ENCODE data around the gene CSNK1D. TPM values are rescaled to one million over a fixed set of nuclear protein-coding genes. Genes with fewer than 3 reads are reported as not detected.

Gene CSNK1D
- total RNA-seq, 1 experiment from 2014 or later: 137 TPM

GRCh38 chr17:82202981-82203380 lies 70.5 kb downstream of the CSNK1D start:
- Histone ChIP-seq H2BK15ac (ENCODE audit: low read depth, low read length) (no peak overlapping the region), H3K18ac (ENCODE audit: insufficient read length, low read depth, low read length) (no peak overlapping the region), H4K8ac (replicated peaks; ENCODE audit: insufficient read length, low read depth, low read length) (no peak overlapping the region), H2BK120ac (ENCODE audit: low read depth, low read length, poor library complexity, severe bottlenecking) (no peak overlapping the region), H4K5ac (ENCODE audit: insufficient read length, low read depth, low read length) (no peak overlapping the region), H3K23me2 (ENCODE audit: insufficient read length, low read depth, low read length, poor library complexity, severe bottlenecking) (no peaks in the 10 kb centered on the region), H2BK12ac (ENCODE audit: insufficient read length, low read depth, low read length) (no peak overlapping the region), H3K14ac (ENCODE audit: insufficient read depth, low read length) (no peak overlapping the region), H3K4ac (ENCODE audit: low read depth, low read length) (no peak overlapping the region), H3K4me1 (ENCODE audit: insufficient read depth, low read length) (no peaks in the 10 kb centered on the region), H3K27me3 (ENCODE audit: insufficient read depth, low read length) (no peaks in the 10 kb centered on the region), H3K9me3 (ENCODE audit: control insufficient read depth, low read depth, low read length) (no peaks in the 10 kb centered on the region), H3K56ac (ENCODE audit: insufficient read length, low read depth, low read length) (no peak overlapping the region), H3K9ac (ENCODE audit: extremely low read depth, insufficient read length, low read length) (no peak overlapping the region), H2BK20ac (ENCODE audit: low read depth, low read length, poor library complexity, severe bottlenecking) (no peak overlapping the region), H3K23ac (ENCODE audit: insufficient read length, low read depth, low read length) (no peak overlapping the region), H3K79me2 (ENCODE audit: insufficient read depth, low read length) (no peaks in the 10 kb centered on the region), H4K20me1 (ENCODE audit: control insufficient read depth, insufficient read depth, insufficient read length) (no peaks in the 10 kb centered on the region), H4K91ac (ENCODE audit: insufficient read length, low read depth, low read length) (no peak overlapping the region), H2AFZ (ENCODE audit: low read length) (no peak overlapping the region), H2BK5ac (ENCODE audit: insufficient read length, low read length) (no peak overlapping the region), H3K79me1 (ENCODE audit: insufficient read depth, low read depth, low read length, poor library complexity, severe bottlenecking) (no peaks in the 10 kb centered on the region), H3K4me2 (ENCODE audit: insufficient read depth, insufficient read length, low read length) (no peak overlapping the region), H2AK5ac (ENCODE audit: insufficient read length, low read length) (no peak overlapping the region), H3K27ac (ENCODE audit: insufficient read length, low read depth, low read length) (no peak overlapping the region), H3T11ph (ENCODE audit: low read length) (no peak overlapping the region)
- no CpG with 5 or more reads among the region's 10 CpGs for WGBS (ENCODE audit: extremely low coverage, insufficient read length, low lambda C conversion rate)
- no peak overlapping the region for H3K4me3 Mint-ChIP-seq
- peaks cover 22% of the 10 kb centered on the region for H3K27me3 Mint-ChIP-seq (ENCODE audit: low read depth)
- peaks cover 8 to 11% of the 10 kb centered on the region in 2 experiments for H3K4me1 Mint-ChIP-seq
- H3K36me3 Mint-ChIP-seq (ENCODE audit: insufficient read depth in 1 of 3, low read depth in 3 of 3): peaks cover 2 to 9% (median 5%) of the 10 kb centered on the region in 3 experiments; a peak in 4 of 7 replicates
- no peaks in the 10 kb centered on the region for H3K9me3 Mint-ChIP-seq
- no peak for TF ChIP-seq CTCF (conservative IDR thresholded peaks at IDR 0.05)
- no peak overlapping the region for H3K27ac Mint-ChIP-seq
- DNase-seq: no peak

Data from H9 (cell line).